HG02943 (cell line): ENCODE measurements around the gene GPR132.
"Not testable (repeated sequence)": the region's sequence is repeated elsewhere in the genome, so short reads cannot be mapped to it uniquely, and the experiment has no call there.

ENCODE experiments used
- ATAC-seq: cut with Tn5 transposase; IDR thresholded peaks from one replicate; pipeline ENCODE4 v1.9.1; 2021; ENCODE audit warnings: mild to moderate bottlenecking, low read depth, moderate library complexity; ENCODE audit not compliant: unreplicated experiment

GPR132 gene

DNA sequence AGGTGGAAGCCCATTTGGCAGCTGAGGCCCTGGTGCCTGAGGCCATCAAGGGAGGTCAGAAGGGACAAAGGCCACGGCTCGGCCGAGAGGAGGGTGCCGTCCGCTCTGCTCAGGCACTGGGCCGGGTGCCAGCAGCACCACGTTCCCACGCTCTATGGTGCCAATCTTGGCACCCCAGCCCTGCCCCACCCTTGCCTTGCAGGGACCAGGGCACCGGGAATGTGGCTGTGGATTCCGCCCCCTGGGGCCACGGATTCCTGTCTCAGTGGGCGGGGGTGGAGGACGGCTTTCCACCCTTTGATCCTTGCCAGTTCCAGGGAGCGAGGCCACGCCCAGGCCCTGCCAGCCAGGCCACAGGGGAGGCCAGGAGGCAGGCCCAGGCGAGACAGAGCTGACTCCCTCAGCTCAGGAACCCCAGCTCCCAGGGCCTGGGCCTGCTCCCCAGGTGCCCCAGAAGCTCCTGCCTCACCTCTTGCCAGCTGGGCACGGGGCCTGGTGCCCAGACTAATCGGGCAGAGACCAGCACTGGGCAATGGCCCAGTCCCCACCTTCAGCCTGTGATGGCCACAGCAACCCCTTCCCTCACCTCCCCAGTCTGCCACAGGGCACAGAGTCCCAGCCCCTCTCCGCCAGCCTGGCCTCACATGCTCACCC lies 26.4 kb upstream of the GPR132 start:
- no peak for ATAC-seq

DNA sequence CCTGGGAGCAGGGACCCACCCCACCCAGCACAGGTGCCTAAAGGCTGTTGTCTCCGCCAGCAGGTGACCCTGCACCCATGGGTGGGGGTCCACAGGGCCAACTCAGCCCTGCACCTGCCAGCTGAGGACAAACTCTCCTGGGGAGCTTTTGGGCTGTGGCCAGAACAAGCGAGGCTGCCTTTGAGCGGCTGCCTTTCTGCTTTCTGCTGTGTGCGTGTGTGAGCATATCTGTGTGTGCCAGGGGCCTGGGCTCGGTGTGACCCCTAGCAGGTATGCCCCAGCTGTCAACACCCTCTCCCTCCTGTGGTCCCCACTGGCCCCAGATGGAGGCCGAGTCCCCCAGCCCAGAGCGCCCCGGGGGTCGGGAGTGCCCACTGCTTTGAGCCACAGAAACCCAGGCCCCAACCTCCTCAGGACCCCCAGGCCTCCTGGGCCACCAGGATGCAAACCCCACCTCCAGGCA lies 25.9 kb upstream of the GPR132 start:
- ATAC-seq: no peak

DNA sequence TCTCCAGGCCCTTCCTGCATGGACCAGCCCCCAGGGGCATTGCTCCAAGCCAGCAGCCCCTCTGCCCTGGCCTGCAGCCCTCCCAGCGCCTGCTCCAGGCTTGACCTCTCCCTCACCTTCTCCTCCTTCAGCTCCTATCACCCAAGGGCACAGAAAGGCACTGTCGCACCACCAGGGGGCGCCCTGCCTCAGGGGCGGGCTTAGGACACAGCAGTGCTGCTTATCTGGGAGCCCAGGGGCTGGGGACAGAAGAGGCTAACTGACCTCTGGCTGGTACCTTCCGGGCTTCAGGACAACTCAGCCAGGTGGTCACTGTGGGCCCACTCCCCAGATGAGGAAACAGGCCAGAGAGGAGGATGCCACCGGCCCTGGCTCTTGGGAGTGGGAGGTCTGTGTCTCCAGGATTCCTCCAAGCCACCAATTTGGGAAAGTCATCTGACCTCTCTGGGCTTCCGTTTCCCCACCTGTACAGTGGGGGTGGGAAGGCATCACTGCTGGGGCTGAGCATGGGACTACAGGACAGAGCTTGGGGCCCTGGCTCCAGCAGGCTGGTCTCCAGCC lies 25.3 kb upstream of the GPR132 start:
- no peak for ATAC-seq

DNA sequence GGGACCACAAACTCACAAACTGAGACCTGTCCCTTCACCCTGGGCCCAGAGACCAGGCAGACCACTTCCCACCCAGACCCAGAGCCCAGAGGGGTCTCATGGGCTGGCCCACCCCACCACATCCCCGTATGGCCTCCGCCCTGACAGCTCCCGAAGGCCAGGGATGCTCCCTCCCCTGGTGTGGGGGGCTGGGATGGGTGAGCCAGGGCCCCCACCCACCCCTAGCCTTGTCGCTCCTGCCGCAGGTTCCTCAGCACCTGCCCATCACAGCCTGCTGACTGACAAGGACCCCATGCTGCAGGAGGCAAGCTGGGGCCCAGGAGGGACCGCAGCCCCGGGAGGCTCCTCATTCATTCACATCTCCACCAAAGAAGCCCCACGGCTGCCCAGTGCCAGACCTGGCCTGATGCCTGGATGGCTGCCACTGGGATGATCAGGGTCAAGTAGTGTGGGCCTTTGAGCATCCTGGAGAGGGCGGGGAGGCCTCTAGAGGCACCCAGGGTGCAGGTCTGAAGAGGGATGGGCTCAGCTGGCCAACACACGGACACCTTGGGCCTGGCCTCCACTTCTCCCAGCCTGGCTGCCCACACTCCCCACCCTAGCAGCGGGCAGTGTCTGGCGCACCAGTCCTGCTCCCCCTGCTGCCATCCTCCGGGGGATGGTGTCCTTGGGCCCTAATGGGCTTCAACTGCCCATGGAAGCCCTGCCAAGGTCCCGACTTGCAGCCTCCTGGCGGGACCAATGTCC lies 24.7 kb upstream of the GPR132 start:
- no peak for ATAC-seq

DNA sequence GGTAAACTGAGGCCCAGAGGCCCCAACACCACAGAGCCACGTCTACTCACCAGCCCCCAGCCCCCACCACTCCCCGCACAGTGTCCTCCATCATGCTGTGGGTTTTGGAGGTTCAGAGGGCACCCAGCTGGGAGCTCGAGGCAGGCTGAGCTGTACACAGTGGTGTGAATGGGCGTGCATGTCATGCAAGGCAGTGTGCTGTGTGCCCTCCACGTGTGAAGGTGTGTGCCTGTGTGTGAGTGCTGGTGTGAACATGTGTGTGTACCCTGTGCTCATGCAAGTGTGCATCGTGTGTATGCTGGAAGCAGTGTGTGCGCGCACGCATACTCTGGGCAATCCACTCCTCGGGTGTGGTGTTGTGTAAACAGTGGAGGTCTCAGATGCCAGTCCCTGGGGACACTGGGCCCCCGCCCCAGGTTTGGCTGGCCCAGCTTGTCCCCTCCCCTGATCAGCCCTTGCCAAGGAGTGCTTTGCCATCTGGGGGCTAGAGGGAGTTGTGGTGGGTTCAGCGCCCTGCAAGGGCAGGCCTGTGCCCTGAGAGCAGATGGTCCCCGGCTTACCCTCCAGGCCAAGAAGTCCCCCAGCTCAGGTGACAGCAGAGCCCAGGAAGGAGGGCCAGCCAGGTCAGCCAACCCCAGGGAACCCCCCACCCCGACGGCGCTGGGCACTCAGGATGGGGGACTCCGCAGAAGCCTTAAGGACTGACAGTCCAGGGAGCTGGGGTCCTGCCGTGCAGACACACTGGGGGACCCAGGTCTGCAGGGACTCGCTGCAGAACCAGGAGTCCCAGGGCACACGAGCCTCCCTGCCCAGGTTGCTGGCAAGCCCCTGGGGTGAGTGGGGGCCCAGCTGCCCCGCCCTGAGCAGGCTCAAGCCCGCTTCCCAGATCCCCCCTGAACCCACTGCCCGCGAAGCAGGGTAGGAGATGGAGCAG lies 23.8 kb upstream of the GPR132 start:
- no peak for ATAC-seq

DNA sequence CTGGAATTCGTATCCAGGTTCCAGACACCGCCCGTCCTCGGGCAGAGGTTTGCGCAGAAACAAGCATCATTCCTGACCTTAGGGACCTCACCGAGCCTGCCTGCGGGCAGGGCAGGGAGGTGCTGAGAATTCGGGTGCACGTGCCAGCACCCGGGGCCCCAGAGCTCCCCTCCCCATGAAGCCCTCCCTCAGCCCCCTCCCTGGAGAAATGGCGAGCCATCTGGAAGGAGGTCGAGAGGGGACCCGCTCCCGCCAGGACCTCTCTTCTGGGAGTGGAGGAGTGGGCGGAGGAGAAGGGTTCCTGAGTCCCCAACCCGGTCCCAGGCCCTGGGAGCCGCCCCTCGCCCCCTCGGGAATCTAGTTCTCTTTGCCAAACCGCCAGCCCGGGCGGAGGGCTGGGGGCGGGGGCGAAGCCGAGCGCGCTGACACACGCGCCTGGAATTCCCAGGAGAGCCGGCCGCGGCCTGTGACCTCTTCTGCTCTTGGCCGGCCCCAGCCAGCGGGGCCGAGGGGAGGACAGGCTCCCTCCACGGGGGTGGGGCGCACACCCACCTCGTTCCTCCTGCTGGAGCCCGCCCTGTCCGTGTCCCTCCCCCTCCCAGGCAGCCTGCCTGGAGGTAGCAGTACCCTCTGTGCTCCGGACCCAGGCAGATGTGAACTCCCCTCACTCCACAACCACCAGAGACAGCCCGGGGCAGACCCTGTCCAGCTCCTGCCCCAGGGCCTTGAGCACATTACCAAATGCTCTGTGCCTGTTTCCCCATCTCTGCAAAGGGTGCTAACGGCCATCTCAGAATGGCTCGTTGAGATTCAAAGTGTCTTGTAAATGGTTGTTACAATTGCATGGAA lies 23.0 kb upstream of the GPR132 start:
- no peak for ATAC-seq

DNA sequence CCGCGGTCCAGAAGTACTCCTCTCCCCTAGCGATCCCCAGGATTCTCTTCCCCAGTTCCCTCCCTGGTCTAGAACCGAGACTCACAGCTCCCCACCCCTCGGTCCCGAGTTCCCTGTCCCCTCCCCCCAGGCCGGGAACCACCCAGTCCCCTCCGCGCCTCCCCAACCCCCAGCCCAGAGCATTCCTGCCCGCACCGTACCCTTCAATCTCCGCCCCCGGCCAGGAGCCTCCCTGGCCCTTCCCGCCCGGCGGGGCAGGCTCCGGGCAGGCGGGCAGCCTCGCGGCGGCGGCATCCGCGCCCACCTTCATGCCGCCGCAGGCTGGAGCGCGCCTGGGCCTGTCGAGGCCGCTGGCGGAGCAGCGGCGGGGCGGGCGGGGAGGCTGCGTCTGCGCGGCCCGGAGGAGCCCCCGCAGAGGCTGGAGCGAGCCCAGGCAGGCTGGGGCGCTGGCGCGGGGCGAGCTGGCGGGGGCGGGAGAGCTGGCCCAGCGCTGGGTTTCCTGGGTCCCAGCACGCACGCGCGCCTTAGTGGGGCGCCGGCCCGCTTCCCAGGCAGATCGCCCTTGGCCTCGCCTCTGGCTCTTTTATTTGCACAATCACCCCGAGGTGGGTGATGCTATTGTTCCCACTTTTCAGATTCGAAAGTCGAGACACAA lies 22.2 kb upstream of the GPR132 start:
- no peak for ATAC-seq

DNA sequence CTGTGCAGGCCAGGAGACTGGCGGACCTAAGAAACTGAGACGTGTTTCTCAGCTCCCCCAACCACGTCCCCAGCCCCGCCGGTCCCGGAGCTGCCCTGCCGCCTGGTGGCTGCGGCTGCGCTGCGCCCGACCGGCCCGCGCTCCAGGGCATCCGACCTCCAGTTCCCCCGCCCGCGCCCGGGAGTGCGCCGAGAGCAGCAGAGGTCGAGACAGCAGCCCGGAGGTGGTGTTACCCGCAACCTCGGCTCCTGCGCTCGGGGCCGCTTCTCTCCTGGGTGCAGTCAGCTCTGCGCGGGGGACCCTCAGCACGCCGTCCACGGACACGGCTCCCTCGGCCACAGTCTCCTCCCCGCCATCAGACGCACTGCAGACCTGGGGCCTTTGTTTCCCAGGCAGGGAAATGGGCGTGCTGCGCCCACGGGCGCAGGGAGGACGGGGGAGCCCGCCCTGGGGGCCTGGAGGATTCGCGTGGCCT lies 21.6 kb upstream of the GPR132 start:
- ATAC-seq: peak; percentile 66

DNA sequence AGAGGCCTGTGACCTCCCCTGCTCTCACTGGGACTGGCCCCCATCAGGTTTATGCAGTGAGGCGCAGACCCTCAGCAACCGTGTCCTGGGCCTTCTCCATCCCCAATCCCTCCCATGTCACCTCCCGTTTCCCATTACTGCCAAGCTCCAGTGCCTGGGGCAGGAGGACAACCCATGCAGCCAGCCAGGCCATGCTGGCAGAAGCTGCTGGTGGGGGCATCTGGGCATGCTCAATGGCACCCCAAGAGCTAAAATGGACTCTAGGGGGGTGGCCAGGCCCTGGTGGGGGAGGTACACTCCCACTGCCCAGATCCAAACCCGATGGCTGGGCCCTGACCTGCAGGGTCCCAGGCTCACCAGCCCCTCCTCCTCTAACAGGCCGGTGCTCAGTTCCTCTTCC lies 20.5 kb upstream of the GPR132 start:
- no peak for ATAC-seq

DNA sequence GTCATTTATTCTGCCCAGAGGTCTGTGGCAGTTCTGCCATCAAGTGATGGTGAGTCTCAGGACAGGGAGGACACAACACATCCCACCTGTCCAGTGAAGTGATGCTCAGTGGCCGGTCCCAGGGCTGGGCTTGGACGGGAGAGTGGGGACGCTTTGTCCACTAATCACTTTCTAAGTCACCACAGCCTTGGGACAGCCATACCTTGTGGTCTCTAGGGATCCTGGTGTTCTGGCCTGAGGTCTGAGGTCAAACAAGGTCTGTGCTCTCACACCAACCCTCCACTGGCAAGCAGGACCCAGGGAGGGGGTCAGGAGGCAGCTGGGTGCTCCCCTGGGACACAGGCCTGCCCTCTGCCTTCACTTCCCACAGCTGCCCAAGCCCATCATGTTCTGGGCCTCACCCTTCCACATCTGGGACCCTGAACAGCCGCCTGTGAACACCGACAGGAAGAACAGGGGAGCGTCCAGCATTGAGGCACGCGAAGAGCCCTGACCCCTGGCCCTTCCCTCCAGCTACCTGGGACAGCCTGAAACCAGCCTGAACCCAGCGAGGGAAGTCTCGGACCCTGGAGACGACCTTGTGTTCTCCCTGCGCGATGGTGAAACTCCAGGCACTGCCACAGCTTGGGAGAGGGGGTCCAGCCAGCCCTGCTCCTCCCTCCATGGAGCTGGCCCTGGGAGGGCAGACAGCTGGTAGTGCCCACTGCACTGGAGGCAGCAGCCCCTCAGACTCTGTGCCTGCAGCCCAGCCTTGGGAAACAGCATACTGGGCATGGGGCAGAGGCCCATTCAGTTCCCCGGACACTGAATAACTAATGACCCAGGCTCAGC lies 19.7 kb upstream of the GPR132 start:
- ATAC-seq: no peak

DNA sequence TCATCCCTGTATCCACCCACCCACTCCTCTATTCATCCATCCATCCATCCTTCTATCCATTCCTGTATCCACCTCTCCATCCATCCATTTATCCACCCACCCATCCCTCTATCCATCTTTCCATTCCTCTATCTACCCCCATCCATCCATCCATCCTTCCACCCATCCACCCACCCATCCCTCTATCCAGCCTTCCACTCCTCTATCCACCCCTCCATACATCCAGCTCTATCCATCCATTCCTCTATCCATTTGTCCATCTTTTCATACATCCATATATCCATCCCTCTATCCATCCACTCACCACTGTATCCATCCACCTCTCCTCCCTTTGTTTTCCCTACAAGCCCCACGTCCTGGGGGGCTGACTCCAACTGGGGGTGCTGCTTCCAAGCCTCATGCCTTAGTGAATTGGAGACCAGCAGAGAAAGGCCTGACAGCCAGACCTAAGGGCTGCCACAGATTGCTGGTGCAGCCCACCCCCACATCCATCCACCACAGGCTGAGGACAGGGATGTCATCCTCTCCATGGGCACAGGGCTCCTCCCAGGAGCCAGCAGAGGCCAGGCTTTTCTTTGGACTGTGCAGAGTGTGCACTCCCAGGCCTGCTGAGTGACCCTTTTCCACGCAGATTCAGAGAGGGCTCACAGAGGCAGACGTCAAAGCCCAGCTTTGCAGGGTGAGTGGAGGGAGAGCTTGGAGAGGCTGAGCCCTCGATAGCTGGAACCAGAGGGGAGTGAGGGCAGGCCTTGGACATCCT lies 18.9 kb upstream of the GPR132 start:
- no peak for ATAC-seq

DNA sequence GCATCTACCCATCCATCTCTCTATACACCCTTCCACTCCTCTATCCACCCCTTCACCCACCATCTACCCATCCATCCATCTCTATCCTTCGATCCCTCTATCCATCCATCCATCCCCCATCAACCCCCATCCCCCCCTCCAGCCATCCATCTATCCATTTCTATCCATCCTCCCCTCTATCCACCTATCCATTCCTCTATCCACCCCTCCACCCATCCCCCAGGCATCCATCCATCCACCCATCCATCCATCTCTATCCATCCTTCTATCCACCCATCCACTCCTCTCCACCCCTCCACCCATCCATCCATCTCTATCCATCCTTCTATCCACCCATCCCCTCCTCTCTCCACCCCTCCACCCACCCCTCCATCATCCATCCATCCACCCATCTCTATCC lies 17.5 kb upstream of the GPR132 start:
- ATAC-seq: no peak

DNA sequence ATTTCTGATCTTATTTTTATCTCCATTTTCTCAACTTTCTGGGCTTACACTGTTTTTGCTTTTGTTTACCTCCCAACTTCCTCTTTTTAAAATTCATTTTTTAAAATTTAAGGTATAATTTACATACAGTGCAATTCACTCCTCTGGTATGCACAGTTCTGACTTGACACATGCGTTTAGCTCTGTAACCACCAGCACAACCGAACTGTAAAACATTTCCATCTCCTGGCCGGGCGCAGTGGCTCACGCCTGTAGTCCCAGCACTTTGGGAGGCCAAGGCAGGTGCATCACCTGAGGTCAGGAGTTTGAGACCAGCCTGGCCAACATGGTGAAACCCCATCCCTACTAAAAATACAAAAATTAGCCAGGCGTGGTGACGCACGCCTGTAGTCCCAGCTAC lies 16.2 kb upstream of the GPR132 start:
- ATAC-seq: not testable (repeated sequence)

DNA sequence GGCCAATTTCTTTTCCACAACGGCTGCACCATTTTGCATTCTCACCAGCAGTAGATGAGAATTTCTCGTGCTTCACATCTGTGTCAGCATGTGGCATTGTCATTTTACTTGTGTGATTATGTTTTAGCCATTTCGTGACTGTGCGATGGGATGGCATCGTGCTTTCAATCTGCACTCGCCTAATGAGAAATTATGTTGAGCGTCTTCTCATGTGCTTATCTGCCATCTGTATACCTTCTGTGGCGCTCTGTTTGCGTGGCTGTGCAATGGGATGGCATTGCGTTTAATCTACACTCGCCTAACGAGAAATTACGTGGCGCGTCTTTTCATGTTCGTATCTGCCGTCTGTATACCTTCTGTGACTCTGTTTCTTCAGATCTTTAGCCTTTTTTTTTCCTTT lies 14.9 kb upstream of the GPR132 start:
- ATAC-seq: no peak

DNA sequence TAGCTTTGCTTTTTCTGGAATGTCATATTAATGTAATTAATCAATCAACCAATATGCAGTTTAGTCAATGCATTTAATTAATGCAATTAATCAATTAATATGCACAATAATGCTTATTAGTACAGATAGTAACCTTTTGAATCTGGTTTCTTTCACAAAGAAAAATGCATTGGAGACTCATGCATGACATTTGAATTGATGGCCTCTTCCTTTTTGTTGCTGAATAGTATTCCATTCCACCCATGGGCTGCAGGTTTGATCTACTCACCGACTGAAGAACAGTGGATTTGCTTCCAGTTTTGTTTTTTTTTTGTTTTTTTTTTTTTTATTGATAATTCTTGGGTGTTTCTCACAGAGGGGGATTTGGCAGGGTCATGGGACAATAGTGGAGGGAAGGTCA lies 13.1 kb upstream of the GPR132 start:
- no peak for ATAC-seq

DNA sequence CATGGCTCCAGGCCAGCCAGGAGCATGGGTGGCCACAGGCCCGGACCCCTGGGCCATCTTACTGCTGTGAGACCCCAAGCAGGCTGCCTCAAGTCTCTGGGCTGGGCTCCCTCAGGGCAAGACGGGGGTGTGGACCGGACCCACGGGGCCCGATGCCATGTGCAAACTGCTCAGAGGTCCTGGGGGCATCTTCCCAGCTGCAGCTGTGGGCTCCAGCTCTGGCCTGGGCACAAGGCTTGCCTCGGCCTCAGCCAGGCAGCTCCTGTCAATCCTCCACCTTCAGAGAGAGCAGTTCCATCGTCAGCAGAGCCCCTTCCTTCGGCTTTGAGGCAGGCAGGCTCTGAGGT lies 12.4 kb upstream of the GPR132 start:
- no peak for ATAC-seq

DNA sequence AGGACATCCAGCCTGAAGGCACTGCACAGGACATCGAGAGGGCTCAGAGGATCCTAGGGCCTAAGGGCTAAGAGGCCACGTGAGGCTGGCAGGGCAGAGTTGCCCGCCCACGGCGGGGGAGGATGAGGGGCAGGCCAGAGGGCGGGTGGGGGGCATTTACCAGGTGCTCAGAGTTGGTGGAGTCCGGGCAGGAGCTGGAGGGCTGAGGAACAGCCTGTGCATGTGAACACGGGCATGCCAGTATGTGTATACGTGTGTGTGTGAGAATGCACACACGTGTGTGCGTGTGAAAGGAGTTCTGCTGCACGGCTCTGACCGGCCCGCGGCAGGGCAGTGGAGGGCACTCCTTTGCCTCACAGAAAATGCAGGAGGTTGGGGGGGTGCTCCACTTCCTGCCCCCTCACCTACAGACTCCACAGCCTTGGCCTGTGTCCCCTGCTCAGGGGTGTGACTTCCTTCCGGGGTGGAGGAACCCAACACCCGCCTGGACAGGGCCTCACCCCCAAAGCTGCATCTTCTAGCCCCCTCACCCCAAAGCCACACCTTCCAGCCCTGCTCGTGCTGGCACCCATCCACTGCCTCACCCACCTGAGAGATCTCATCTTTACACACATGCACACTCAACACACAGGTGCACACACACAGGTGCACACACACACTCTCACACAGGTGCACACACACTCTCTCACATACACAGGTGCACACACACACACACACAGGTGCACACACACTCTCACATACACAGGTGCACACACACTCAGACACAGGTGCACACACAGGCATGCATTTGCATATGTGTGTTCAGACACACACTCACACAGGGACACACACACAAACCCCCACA lies 11.8 kb upstream of the GPR132 start:
- ATAC-seq: no peak
